Activated CD8-positive, alpha-beta memory T cell treated with anti-CD3 and anti-CD28 coated beads for 1 hour (primary cell): ENCODE measurements around the gene KPNA5.
"Not testable (repeated sequence)": the region's sequence is repeated elsewhere in the genome, so short reads cannot be mapped to it uniquely, and the experiment has no call there.

Source experiments
- DNase-seq, 2 donors: peaks; one replicate each; pipeline ENCODE4 v3.0.0-alpha.2; 2020; ENCODE audit warnings: low read depth in 1 of 2; ENCODE audit errors: extremely low read depth in 1 of 2

KPNA5 gene

GRCh38 chr6:116680880-116681672, at the start of gene KPNA5:
Gene KPNA5 (plus strand): TSS chr6:116681211. CDS start chr6:116681335, 124 bp downstream.
- peak; percentile 71 to 84 for DNase-seq

DNA sequence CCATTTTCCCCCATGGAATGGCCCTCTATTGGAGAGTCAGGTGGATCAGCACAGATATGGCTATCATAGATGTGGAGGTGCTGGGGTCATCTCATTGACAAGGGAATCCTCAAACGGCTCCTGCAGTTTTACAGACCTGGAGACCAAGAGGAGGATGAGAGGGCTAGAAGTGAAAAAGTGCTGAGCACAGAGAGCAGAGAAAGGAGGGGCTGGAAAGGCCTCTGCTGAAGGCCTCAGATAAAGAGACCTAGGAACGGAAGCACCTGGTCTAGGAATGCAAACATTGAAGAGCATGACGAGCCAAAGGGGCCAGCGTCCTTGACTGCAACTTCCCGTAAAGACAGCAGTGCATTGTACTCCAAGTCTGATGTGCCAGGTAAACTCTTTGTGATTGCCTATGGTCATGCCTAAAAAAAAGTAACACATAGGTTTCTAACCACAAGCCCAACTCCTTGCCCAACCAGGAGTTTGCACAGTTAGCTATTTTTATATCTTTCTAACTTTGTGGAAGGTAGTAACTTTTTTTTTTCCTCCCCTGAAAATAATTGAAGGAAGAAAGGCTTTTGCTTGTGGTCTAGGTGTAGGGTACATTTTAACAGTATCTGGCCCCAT, 49.5 kb upstream of the KPNA5 start:
- DNase-seq: no peak

- DNase-seq: no peak
Observed at GRCh38 chr6:116633685-116634084, 47.3 kb upstream of the KPNA5 start.

DNA sequence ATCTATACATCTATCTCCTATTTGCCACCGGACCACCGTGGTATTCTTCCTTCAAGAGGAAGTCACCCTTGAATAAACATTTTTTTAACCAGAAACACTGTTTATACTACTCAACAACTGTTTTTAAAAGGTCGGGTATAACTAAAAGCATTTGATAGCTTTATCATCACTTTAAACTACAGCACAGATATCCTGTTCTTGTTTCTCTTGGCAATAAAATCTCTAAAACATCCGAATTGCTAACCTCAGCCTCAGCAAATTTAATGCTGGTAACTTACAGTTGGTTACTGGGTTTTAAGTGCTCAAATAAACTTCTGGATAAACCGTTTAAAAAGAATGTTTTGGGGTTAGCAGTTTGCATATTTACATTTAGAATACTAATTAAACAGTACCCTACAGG, 32.9 kb upstream of the KPNA5 start:
- no peak for DNase-seq

GRCh38 chr6:116649129-116649528, 31.9 kb upstream of the KPNA5 start:
- DNase-seq: no peak

GRCh38 chr6:116651916-116652315, 29.1 kb upstream of the KPNA5 start:
- DNase-seq: no peak

- no peak for DNase-seq
Observed at GRCh38 chr6:116661594-116661993, 19.4 kb upstream of the KPNA5 start.

- no peak for DNase-seq
Observed at GRCh38 chr6:116662202-116662601, 18.8 kb upstream of the KPNA5 start.

- no peak for DNase-seq
Observed at GRCh38 chr6:116663308-116663707, 17.7 kb upstream of the KPNA5 start.

DNA sequence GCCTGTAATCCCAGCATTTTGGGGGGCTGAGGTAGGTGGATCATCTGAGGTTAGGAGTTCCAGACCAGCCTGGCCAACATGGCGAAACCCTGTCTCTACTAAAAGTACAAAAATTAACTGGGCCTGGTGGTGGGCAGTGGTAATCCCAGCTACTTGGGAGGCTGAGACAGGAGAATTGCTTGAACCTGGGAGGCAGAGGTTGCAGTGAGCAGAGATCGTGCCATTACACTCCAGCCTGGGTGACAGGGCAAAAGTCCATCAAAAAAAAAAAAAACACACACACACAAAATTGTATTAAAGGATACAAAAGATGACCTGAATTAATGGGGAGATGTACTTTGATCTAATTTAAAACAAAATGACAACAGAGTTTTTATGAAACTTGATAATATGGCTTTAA, 16.8 kb upstream of the KPNA5 start:
- DNase-seq: not testable (repeated sequence)

DNA sequence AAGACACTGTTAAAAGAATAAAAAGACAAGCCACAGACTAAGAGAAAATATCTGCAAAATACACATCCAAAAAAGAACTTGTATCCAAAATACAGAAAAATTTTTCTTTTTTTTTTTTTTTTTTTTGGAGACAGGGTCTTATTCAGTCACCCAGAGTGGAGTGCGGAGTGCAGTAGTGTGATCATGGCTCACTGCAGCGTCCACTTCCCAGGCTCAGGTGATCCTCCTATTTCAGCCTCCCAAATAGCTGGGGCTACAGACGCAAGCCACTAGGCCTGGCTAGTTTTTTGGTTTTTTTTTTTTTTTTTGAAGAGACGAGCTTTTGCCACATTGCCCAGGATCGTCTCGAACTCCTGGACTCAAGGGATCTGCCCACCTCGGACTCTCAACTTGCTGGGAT, 15.5 kb upstream of the KPNA5 start:
- no peak for DNase-seq

DNA sequence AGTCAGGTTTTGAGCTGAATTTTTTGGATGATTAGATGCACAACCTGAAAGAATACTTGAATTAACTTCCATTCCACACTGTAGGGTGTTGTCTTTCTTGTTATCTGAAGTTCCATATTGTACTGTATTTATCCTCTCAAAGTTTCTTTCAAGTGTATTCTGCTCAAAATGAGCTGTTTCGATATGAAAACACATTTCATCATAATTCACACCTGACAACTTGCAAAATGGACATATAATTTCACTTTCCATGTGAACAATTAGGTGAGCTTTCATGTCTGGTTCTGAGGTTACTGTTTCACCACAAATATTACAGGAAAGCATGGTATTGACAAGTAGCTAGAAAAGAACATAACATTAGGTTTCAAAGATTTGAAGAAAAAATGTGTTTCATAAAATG, 14.1 kb upstream of the KPNA5 start:
- DNase-seq: no peak

DNA sequence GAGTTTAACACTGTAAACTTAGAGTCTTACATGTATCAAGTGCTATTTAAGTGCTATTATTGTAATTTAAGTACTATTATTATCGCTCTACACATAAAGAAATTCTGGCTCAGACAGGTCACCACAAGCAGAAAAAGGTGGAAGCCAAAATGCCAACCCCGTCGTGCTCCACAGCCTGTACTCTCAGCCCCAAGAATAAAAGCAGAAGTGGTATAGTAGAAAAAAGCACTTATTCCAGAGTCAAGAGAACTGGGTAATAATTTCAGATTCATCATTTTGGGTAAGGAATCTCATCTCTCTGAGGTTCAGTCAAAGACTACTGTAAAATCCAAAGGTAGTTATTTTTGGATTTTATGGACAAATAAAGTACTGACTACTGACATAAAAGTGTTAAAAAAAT, 13.4 kb upstream of the KPNA5 start:
- DNase-seq: no peak

DNA sequence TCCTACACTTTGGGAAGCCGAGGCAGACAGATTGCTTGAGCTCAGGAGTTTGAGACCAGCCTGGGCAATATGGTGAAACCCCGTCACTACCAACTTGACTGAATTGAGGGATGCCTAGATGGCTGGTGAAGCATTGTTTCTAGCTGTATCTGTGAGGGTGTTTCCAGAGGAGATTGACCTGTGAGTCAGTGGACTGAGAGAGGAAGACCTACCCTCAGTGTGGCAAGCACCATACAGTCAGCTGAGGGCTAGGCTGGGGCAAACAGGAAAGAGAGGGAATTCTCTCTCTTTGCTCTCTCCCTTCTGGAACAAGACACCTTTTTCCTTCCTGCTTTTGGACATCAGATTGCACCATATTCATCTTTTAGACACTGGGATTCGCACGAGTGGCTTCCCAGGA, 8.7 kb upstream of the KPNA5 start:
- DNase-seq: no peak

GRCh38 chr6:116676021-116676420, 5.0 kb upstream of the KPNA5 start:
- no peak for DNase-seq

- DNase-seq: peak in 1 of 2 donors; percentile 3
Observed at GRCh38 chr6:116682334-116682712, 1.3 kb downstream of the KPNA5 start.

DNA sequence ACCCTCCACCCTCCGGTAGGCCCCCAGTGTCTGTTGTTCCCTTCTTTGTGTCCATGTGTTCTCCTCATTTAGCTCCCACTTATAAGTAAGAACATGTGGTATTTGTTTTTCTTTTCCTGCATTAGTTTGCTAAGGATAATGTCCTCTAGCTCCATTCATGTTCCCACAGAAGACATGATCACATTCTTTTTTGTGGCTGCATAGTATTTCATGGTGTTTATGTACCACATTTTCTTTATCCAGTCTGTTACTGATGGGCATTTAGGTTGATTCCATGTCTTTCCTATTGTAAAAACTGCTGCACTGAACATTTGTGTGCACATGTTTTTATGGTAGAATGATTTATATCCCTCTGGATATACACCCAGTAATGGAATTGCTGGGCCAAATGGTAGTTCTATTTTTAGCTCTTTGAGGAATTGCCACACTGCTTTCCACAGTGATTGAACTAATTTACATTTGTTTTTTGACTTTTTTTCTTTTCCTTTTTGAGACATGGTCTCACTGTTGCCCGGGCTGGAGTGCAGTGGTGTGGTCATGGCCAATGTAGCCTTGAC, 4.5 kb downstream of the KPNA5 start:
- no peak for DNase-seq

DNA sequence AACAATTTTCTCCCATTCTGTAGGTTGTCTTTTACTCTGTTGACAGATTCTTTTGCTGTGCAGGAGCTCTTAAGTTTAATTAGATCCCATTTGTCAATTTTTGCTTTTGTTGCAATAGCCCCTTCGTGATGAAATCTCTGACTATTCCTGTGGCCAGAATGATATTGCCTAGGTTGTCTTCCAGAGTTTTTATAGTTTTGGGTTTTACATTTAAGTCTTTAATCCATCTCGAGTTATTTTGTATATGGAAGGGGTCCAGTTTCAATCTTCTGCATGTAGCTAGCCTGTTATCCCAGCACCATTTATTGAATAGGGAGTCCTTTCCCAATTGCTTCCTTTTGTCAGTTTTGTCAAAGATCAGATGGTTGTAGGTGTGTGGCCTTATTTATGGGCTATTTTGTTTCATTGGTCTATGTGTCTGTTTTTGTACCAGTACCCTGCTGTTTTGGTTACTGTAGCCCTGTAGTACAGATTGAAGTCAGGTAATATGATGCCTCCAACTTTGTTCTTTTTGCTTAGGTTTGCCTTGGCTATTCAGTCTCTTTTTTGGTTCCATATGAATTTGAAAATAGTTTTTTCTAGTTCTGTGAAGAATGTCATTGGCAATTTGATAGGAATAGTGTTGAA, 5.6 kb downstream of the KPNA5 start:
- not testable (repeated sequence) for DNase-seq

DNA sequence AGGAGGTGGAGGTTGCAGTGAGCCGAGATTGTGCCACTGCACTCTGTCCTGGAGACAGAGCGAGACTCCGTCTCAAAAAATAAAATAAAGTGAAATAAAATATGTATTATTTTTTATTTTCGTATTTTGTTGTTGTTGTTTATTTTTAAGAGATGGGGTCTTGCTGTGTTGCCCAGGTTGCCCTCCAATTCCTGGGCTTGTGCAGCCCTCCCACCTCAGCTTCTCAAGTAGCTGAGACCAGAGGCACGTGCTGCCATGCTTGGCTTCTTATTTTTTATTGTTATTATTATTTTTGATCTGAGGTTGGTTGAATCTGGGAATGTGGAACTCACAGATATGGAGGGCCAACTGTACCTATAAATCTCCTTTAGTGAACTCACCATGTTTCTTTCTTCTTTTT, 10.1 kb downstream of the KPNA5 start:
- DNase-seq: no peak

DNA sequence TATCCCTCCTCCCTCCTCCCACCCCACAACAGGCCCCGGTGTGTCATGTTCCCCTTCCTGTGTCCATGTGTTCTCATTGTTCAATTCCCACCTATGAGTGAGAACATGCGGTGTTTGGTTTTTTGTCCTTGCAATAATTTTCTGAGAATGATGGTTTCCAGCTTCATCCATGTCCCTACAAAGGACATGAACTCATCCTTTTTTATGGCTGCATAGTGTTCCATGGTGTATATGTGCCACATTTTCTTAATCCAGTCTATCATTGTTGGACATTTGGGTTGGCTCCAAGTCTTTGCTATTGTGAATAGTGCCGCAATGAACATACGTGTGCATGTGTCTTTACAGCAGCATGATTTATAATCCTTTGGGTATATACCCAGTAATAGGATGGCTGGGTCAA, 11.9 kb downstream of the KPNA5 start:
- DNase-seq: not testable (repeated sequence)

DNA sequence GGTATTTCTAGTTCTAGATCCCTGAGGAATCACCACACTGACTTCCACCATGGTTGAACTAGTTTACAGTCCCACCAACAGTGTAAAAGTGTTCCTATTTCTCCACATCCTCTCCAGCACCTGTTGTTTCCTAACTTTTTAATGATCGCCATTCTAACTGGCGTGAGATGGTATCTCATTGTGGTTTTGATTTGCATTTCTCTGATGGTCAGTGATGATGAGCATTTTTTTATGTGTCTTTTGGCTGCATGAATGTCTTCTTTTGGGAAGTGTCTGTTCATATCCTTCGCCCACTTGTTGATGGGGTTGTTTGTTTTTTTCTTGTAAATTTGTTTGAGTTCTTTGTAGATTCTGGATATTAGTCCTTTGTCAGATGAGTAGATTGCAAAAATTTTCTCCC, 12.3 kb downstream of the KPNA5 start:
- not testable (repeated sequence) for DNase-seq

DNA sequence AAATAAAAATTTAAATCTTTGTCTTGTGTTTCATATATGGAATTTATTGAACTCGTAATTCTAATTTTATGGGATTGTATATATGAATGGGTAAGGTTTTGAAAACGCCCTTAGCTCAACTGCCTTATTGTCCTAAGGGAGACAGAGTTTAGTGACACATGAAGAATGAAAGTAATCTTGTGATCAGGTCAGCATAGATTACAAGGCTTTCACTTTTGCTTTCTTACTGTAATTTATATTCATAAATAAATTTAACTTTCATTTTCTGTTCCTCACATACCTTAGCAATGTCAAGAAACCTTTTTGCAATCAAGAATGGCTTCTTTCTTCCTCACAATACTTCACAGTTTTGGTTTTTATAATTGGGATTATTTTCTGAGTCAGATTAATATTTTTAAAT, 14.4 kb downstream of the KPNA5 start:
- DNase-seq: no peak
